NT2/D1 (cell line): ENCODE data around the gene TXLNG.

Source experiments
- DNase-seq: peaks from one replicate; pipeline ENCODE4 v3.0.0-alpha.2; 2011; ENCODE audit warnings: low read depth, low spot score
- H3K27me3 ChIP-seq: 2 replicates; pipeline ENCODE4 v1.6.0; 2011; ENCODE audit warnings: mild to moderate bottlenecking; ENCODE audit not compliant: insufficient read length, insufficient read depth
- H3K36me3 ChIP-seq: 2 replicates; pipeline ENCODE4 v1.6.1; 2011; ENCODE audit warnings: mild to moderate bottlenecking, low read length, mixed read lengths; ENCODE audit not compliant: insufficient read depth, insufficient read length
- H3K4me1 ChIP-seq: 2 replicates; pipeline ENCODE4 v1.5.1; 2011; ENCODE audit not compliant: insufficient read depth, insufficient read length
- H3K4me3 ChIP-seq: 2 replicates; pipeline ENCODE4 v1.5.1; 2011; ENCODE audit warnings: low read depth; ENCODE audit not compliant: insufficient read length
- H3K9ac ChIP-seq: 2 replicates; pipeline ENCODE4 v1.6.0; 2011; ENCODE audit warnings: low read depth; ENCODE audit not compliant: insufficient read length
- H3K9me3 ChIP-seq: 2 replicates; pipeline ENCODE4 v1.5.1; 2011; ENCODE audit warnings: mild to moderate bottlenecking, low read length; ENCODE audit not compliant: insufficient read depth
- SUZ12 ChIP-seq: IDR thresholded peaks from 2 replicates; pipeline ENCODE4 v1.6.1; 2011; ENCODE audit not compliant: insufficient read length, insufficient read depth; ENCODE audit errors: extremely low read depth
- YY1 ChIP-seq: IDR thresholded peaks from 2 replicates; pipeline ENCODE4 v1.6.1; 2011; ENCODE audit not compliant: insufficient read length, insufficient read depth
- ZNF274 ChIP-seq: IDR thresholded peaks from 2 replicates; pipeline ENCODE4 v1.6.1; 2011; ENCODE audit warnings: mild to moderate bottlenecking, low read depth, low read length

Gene TXLNG

DNA sequence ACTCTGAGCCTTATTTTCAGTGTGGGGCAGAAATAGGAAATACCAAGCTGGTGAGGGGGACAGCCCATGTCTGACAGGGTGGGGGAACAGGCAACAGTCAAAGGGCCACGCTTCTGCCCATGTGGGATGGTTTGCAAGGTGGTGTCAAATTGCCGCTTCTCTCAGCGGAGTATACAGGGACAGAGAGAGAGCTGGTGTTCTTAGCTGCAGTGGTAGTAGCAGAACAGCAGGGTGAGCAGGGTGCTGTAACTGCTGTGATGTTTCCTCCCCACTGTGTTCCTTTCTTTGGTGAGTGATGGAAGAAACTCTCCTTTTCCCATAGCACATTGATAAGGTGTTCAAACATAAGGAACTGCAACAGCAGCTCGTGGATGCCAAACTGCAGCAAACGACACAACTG, 46.0 kb downstream of the TXLNG start:
- no peaks in the 10 kb centered on the region for H3K9me3 ChIP-seq
- no peak for DNase-seq
- TF ChIP-seq ZNF274 (no peak), SUZ12 (no peak), YY1 (no peak)
- H3K9ac ChIP-seq: no peak overlapping the region
- no peak overlapping the region for H3K4me3 ChIP-seq
- no peaks in the 10 kb centered on the region for H3K4me1 ChIP-seq
- peaks cover 73% of the 10 kb centered on the region for H3K36me3 ChIP-seq
- no peaks in the 10 kb centered on the region for H3K27me3 ChIP-seq

DNA sequence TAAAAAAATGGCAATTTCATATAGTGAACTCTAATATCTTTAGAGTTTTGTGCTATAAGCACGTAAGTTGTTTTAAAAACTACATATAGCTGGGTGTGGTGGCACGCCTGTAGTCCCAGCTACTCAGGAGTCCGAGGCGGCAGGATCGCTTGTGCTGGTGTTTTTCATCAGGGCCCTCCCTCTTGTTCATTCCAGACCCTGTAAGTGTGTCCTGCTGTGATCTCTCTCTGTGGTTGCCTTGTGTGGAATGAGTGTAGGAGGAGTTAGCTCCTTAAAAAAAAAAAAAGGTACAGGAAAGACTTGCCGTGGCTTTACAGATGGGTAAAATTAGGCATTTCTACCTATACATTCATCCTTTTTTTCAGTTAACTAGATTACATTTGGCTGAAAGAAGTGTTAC, 48.5 kb downstream of the TXLNG start:
- DNase-seq: no peak
- peaks cover 2% of the 10 kb centered on the region for H3K4me1 ChIP-seq
- no peak for TF ChIP-seq SUZ12
- TF ChIP-seq ZNF274: no peak
- TF ChIP-seq YY1: no peak
- H3K36me3 ChIP-seq: peaks cover 84% of the 10 kb centered on the region
- no peaks in the 10 kb centered on the region for H3K9me3 ChIP-seq
- no peak overlapping the region for H3K9ac ChIP-seq
- no peak overlapping the region for H3K4me3 ChIP-seq
- no peaks in the 10 kb centered on the region for H3K27me3 ChIP-seq

DNA sequence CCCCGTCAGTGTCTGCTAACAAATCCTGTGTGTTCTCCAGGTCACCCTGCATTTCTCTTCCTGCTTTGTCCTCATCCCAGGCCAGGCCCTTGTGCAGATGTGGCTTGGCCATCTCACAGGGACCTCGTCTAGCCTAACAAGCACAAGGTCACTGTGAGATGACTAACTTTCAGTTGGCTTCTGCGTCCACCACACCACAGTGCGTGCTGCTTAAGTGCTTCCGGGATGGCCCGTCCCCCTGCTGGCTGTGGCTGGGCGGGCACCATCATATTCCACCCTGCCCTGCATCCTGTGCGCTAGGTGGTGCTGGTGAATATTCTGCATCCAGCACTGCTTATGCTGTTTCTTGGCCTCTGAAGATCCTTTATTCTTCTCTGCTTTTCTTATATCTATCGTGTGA, 50.1 kb downstream of the TXLNG start:
- Histone ChIP-seq H3K9ac (no peak overlapping the region), H3K4me3 (no peak overlapping the region), H3K9me3 (no peaks in the 10 kb centered on the region), H3K36me3 (peaks cover 81% of the 10 kb centered on the region), H3K27me3 (no peaks in the 10 kb centered on the region), H3K4me1 (peaks cover 2% of the 10 kb centered on the region)
- DNase-seq: no peak
- TF ChIP-seq YY1 (no peak), ZNF274 (no peak), SUZ12 (no peak)

DNA sequence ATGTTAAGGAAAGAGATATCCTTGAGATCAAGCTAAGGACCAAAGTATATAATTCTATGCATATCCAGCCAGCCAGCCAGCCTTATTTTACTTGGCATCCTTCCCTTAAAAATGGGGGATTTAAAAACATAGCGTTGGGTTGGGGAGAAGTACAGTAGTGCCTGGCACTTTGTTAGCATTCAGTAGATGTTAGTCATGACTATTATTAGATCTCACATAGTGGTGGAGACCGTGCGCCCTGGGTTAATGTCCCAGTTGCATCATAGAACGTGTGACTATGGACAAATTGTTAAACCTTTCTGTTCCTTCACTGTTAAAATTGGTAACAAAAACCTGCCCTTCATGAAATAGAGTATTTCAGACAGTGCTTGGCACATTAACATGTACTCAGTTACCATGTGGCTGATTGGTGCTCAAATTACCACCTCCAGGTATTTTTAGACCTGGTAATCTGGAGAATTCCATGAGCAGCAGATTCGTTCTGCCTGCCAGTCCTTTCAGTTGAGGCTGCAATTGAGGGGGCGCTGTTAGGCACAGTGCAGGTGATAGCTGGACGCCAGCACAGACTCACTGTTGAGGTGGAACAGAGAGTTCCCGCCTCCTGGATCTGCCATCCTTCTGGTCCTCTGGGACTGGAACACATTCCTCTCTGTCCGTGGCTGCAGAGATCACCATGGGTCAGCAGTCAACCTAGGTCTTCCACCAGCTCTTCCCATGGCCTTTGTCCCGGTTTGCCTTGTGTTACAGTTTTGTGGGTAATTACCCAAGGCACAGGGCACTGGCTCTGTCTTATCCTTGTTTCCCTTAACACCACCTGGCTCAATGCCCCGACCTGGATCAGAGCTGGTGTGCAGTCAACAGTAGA, 52.2 kb downstream of the TXLNG start:
- peaks cover 83% of the 10 kb centered on the region for H3K36me3 ChIP-seq
- H3K4me1 ChIP-seq: peaks cover 2% of the 10 kb centered on the region
- no peaks in the 10 kb centered on the region for H3K9me3 ChIP-seq
- no peak for DNase-seq
- no peak for TF ChIP-seq SUZ12
- no peak overlapping the region for H3K9ac ChIP-seq
- no peak overlapping the region for H3K4me3 ChIP-seq
- H3K27me3 ChIP-seq: no peaks in the 10 kb centered on the region

DNA sequence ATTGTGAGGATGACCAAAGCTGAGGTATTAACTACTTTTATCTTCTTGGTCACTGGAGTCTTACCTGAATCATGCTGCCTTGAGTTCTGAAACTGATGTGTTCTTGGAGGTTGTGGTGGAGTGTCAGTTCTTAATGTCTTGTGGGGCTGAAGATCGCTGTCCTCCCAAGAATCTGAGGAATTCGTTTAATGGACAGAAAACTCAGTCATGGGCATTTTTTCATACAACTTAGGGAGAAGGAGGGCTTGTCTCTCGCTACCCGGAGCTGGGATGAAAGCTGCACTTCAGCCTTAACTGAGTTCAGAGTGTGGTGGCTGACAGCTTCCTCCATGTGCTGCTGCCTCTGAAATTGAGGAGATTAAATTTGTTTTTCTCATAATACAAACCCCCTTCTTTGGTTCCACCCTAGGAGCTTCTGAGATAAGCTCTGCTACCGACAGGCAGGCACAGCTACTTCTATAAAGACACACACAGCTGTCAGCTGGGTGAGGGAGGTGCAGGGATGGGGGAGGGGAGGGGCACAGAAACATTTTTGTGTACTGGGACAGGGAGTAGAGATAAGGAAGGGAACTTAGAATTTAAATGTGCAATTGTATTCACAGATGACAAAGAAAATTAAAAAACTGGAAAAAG, 53.1 kb downstream of the TXLNG start:
- H3K9ac ChIP-seq: no peak overlapping the region
- peaks cover 83% of the 10 kb centered on the region for H3K36me3 ChIP-seq
- TF ChIP-seq ZNF274 (no peak), YY1 (no peak), SUZ12 (no peak)
- no peaks in the 10 kb centered on the region for H3K27me3 ChIP-seq
- DNase-seq: no peak
- no peak overlapping the region for H3K4me3 ChIP-seq
- no peaks in the 10 kb centered on the region for H3K9me3 ChIP-seq
- H3K4me1 ChIP-seq: peaks cover 2% of the 10 kb centered on the region

DNA sequence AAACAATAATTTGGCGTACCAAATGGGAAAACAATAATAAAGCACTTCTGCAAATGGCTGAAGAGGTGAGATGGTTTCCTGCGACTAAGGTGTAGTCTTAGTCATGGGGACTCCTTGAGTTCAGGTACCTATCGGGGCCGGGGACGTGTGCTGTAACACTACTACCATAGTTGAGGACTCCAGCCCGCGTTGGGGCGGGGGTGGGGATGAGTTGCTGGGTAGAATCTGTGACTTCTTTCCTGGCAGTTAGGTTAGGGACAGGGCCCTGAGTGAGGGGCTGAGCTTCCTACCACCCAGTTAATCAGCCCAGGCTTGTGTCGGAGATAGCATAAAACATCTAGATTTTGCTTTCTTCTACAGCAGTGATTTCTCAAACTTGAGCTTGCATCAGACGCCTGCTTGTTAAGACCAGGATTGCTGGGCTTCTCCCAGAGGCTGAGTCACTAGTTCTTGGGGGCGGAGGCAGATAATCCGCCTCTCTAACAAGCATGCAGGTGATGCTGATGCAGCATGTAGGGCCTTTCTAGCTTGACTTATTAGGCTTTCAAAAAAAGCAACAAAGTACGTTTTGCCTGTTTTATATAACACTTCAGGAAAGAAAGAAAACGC, 53.7 kb downstream of the TXLNG start:
- Histone ChIP-seq H3K9ac (no peak overlapping the region), H3K4me1 (peaks cover 2% of the 10 kb centered on the region), H3K9me3 (no peaks in the 10 kb centered on the region), H3K27me3 (no peaks in the 10 kb centered on the region), H3K4me3 (no peak overlapping the region), H3K36me3 (peaks cover 83% of the 10 kb centered on the region)
- TF ChIP-seq SUZ12: no peak
- TF ChIP-seq YY1: no peak
- no peak for TF ChIP-seq ZNF274
- peak; percentile 25 for DNase-seq

DNA sequence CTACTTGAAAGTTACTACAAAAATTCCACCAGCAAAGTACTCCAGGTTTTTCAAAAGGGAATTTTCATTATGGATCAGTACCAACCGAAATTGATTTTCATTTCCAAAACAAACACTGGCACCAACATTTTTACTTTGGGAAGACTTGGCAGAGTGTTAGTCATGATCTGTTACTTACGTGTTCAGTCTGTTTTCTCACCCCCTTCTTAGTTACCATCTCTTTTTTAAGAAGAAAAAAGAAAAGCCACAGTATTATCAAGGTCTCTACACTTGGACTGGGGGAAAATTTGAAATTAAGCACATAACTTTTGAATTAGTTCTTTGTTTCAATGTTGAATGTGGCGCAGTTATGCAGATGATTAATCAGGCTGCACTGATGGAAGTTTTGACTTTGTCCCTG, 56.4 kb downstream of the TXLNG start:
- Histone ChIP-seq H3K36me3 (peaks cover 82% of the 10 kb centered on the region), H3K9ac (no peak overlapping the region), H3K27me3 (no peaks in the 10 kb centered on the region), H3K4me1 (peaks cover 2% of the 10 kb centered on the region), H3K4me3 (no peak overlapping the region), H3K9me3 (no peaks in the 10 kb centered on the region)
- DNase-seq: no peak
- TF ChIP-seq ZNF274: no peak
- no peak for TF ChIP-seq SUZ12
- no peak for TF ChIP-seq YY1
